HEK293T (cell line): ENCODE data around the gene CREB3L1.

ENCODE experiments used
- ARNT ChIP-seq: fragments of 450-650 bp; IDR thresholded peaks from 2 replicates; pipeline ENCODE4 v1.6.1; 2017; ENCODE audit warnings: mild to moderate bottlenecking
- ELF4 ChIP-seq: fragments of 450-650 bp; IDR thresholded peaks from 2 replicates; pipeline ENCODE4 v1.6.1; 2017; ENCODE audit warnings: antibody characterized with exemption
- HDGF ChIP-seq: fragments of 450-650 bp; IDR thresholded peaks from 2 replicates; pipeline ENCODE4 v1.6.1; 2017; ENCODE audit warnings: antibody characterized with exemption, borderline replicate concordance
- L3MBTL2 ChIP-seq: fragments of 450-650 bp; conservative IDR thresholded peaks from 2 replicates; pipeline ENCODE4 v1.6.1; 2016; ENCODE audit warnings: mild to moderate bottlenecking
- NFRKB ChIP-seq: fragments of 450-650 bp; IDR thresholded peaks from 2 replicates; pipeline ENCODE4 v1.6.1; 2016; ENCODE audit warnings: mild to moderate bottlenecking, moderate library complexity
- SP1 ChIP-seq: fragments of 450-650 bp; IDR thresholded peaks from 2 replicates; pipeline ENCODE4 v1.6.1; 2017
- SUZ12 ChIP-seq: fragments of 450-650 bp; IDR thresholded peaks from 2 replicates; pipeline ENCODE4 v1.6.1; 2016; ENCODE audit warnings: mild to moderate bottlenecking
- TARDBP ChIP-seq: fragments of 450-650 bp; IDR thresholded peaks from 2 replicates; pipeline ENCODE4 v1.6.1; 2016
- ZNF384 ChIP-seq: fragments of 450-650 bp; IDR thresholded peaks from 2 replicates; pipeline ENCODE4 v1.6.1; 2016
- TF ChIP-seq, protein P1 (sequence below): fragments of 450-650 bp; IDR thresholded peaks from 2 replicates; pipeline ENCODE4 v1.6.1; 2016

DNA sequence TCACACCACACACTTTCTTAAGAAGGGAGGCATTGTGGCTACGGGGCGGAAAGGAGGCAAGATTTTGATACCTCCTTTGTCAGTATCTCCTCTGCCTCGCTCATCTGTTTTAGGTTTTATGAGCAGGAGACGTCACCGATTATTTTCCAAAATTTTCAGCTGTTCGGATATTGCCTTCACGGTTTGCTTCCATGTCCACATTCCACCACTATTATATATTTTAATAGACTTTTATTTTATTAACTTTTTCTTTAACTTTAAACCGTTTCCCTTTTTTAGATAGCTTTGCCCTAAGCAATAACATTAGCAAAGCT lies 33.7 kb upstream of the CREB3L1 start:
- no peak; the same call in 1 of the 2 replicates for TF ChIP-seq L3MBTL2
- TF ChIP-seq ARNT, result no peak
- TF ChIP-seq ELF4, result no peak
- no peak for TF ChIP-seq TARDBP
- no peak for TF ChIP-seq ZNF384
- TF ChIP-seq, protein P1, sequence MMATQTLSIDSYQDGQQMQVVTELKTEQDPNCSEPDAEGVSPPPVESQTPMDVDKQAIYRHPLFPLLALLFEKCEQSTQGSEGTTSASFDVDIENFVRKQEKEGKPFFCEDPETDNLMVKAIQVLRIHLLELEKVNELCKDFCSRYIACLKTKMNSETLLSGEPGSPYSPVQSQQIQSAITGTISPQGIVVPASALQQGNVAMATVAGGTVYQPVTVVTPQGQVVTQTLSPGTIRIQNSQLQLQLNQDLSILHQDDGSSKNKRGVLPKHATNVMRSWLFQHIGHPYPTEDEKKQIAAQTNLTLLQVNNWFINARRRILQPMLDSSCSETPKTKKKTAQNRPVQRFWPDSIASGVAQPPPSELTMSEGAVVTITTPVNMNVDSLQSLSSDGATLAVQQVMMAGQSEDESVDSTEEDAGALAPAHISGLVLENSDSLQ, result no peak
- no peak for TF ChIP-seq HDGF
- no peak for TF ChIP-seq SP1
- TF ChIP-seq SUZ12, result no peak
- no peak for TF ChIP-seq NFRKB
